Nucleus accumbens (tissue), 56 donors: ENCODE results near the gene IL1RAPL1.
"Not testable (repeated sequence)": the region's sequence is repeated elsewhere in the genome, so short reads cannot be mapped to it uniquely, and the experiment has no call there.

Source experiments
- DNase-seq, 56 donors: peaks; one replicate each; lab custom pipeline; 2025; lab: John Stamatoyannopoulos, UW

The IL1RAPL1 gene

DNA sequence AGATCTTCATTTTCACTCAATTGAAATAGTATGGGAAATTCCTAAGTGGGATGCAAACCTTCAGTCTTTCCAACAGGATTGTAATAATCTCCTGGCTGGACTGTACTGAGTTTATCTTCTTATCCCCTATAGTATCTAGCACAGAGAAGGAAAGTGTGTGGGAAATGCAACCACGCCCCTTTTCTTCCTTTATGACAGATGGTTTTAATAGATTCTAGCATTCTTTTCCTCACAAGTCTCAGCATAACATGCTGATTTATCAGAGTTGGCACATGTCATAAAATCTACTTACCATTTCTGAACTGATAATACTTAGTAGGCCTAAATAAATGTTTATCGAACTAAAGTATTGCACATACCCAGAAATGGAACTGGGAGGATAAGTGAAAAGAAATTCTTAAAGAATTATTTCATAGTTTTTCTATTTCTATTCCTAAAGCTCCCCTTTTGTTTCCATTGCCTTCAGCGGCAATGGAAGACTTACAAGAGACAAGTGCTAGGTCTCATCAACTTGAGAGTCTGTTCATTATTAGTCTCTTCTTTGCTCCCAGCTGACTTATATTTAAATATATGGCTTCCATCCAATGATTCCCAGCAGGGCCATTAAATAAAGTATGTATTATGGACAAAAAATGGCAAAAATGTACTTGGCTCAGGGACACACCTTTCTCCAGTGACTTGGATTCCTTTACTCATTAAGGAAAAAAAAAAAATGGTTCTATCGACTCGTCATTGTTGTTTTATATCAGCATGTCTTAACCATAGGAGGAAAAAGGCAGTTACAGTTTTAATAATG, 484.5 kb downstream of the IL1RAPL1 start:
- no peak for DNase-seq

DNA sequence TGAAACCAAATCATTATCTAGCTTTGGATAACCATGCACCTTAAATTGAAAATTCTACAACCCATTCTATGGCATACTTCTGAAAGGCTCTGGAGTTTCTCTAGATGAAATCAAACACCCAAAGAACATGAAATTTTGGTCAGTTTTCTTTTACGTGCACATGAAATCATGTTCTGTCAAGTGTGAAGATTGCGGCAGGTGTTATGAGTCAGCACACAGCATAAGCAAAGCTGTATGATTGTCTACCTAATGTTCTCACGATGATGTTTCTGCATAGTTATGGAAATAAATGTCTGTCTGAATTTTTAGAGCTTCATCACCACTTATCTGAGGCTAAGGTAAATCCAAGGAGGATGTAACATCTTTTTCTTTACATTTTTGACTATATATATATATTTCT, 495.3 kb downstream of the IL1RAPL1 start:
- DNase-seq, result no peak

DNA sequence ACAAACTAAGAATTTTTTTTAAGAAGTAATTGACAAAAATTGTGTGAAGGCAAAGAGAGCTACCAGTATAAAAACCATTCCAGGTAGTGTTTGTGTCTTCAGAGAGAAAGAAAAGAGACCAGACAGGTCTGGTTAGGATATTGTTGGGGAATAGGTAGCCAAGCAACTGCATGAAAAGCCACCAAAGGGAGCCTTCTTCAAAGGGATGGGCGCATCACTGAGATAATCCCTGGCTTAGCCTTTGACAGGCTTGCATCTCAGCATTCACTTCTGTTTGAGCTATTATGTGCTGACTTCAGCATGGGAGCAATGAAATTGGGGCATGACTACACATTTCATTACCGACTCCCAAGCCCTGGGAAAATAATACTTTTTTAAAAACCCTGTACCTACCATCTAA, 496.6 kb downstream of the IL1RAPL1 start:
- DNase-seq, result peak in 1 of 56 donors; percentile 0

DNA sequence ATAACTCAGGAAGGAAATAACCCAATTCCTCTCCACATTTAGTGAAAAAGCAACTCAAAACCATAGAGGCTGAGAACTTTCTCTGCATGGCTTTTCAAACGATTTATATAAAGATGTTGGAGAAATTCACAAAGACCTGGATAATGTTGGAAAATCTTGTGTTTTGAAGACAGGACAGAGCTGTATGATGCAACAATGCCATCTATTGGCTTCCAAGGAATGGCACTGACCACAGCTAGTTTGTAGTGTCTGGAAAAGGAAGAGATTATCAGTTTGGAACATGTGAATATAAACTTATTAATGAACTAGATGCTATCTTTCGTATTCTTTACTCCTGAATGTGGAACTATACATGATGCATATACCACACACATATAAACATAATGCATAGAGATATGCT, 503.6 kb downstream of the IL1RAPL1 start:
- peak in 7 of 56 donors; percentile 0 to 20 (median 4) for DNase-seq

DNA sequence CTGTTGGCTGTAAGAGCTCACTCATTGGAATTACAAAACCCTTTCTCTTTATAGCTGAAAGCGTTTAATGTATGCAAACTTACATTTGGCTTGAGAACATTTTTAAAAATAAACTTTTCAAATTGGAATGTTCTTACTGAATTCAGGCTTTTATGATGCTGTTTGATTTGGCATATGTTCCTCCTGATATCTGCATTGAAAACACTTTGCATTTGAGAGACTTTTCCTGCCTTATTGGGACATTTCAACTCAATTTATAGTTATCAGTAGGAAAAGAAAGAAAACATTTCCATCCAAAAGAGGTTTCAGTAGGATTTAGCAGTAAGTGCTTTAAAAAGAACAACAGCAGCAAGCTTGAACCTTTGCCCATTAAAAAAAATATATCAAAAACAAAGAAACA, 520.0 kb downstream of the IL1RAPL1 start:
- no peak for DNase-seq

DNA sequence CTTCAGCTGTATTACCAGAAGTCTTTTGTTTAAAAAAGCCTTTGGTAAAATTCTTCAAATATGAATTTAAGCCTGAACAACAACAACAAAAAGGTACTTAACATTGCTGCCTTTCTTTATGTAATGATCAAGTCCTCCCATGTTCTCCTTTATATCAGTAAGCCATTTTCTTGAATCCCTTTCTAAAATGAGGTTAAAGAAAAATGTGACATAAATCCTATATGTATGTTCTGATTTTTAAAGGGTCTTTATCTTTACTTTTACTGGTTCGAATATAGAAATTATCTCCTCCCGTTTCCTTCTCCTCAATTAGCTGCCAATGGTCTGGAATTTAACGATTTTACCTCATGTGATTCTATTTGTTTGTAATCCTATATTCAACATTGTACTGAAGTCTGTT, 522.8 kb downstream of the IL1RAPL1 start:
- DNase-seq, result no peak

DNA sequence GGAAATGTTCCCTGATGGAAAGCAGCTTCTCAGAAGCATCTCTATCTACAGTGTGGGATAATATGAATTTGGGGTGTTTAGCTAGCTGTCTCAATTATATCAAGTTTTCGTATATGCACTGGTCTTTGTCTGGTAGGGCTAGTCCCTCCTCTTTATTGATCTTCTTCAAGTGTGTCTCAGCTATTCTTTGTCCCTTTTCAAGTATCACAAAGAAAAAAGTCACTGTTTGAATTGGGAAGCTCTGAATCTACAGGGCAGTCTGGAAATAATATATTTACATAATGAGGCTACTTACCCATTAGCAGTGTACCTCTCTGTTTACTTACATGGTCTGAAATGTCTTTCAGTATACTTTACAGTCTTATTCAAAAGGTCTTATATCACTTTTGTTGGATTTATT, 526.0 kb downstream of the IL1RAPL1 start:
- no peak for DNase-seq

DNA sequence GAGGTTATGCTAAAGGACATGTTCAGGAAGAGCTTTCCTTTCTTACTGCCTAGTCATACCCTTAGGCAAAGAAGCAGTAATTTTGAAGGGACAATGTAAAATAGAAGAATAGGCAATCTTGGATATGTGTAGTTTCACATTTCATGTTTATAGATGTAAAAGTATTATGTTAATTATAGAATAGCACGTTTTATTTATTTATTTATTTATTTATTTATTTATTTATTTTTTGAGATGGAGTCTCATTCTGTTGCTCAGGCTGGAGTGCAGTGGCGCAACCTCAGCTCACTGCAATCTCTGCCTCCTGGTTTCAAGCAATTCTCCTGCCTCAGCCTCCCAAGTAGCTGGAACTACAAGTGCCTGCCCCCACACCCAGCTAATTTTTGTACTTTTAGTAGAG, 535.6 kb downstream of the IL1RAPL1 start:
- DNase-seq, result not testable (repeated sequence)

DNA sequence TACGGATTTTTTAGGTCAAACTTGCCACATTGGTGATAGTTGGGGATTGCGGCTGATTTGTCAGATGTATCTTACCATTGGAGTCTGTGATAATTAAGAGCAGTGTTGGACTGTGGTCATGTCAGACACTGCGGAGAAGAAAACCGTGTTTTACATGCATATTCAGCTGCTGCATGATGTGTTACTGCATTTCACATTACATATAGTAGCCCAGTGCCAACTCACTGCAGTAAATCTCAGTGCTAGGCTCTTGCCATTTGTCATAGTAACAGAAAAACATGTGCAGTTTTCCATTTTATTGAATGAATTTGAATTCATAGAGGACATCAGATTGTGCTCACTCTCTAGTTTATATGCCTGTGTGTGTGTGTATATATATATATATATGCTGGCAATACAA, 543.7 kb downstream of the IL1RAPL1 start:
- DNase-seq, result no peak

DNA sequence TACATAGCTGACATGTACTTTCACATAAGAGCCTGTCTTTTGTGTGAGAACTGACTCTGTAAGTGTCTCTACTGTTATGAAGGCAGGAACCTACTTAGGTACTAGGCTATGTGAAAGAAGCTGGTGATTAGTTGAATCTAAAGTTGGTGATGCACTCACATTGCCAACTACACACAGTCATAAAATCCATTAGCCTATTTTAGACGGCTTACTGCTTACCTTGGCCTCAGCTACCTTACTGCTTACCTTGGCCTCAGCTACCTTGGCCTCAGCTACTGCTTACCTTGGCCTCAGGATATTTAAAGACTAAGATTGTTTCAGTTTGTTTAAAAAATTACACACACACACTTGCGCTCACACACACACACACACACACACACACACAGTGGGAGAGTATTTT, 549.7 kb downstream of the IL1RAPL1 start:
- DNase-seq, result no peak

DNA sequence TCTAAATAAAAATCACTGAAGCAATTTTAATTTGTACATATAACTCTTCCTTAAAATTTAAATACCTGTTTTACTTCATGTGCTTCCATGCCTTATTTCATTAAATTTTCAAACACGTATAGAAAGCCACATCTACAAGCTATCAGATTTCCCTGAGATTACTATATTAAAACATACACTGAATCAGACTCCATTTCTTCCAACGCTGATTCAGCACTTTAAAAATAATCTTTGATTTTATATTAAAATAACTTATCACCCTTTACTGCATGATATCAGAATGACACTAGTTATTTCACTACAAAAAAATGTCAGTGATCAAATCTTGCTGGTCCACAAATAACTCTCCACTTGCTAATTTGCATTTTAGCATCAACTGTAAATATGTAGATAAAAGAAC, 550.8 kb downstream of the IL1RAPL1 start:
- no peak for DNase-seq

DNA sequence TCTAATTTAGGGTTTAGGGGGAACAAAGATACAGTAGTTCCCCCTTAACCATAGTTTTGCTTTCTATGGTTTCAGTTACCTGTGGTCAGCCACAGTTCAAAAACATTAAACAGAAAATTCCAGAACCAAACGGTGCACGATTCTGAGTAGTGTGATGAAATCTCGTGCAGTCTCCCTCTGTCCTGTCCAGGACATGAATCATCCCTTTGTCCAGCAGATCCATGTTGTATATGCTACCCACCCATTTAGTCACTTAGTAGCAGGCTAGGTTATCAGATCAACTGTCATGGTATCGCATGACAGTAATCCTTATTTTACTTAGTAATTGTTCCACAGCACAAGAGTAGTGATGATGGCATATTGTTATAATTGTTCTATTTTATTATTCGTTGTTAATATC, 556.1 kb downstream of the IL1RAPL1 start:
- DNase-seq, result no peak

DNA sequence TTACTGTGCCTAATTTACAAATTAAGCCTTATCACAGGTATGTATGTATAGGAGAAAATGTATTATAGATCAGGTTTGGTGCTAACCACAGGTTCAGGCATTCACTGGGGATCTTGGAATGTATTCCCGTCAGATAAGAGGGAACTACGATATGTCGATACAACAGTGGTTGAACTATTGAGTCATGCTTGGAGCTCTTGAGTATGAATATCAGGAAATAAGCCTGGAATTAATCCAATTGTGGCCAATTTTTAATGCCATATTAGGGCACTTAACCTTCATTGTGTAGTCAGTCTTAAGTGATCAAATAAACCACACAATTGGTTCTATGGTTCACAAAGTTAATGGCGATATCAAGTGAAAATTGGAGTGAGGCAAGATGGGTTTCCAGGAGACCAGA, 556.5 kb downstream of the IL1RAPL1 start:
- DNase-seq, result no peak

DNA sequence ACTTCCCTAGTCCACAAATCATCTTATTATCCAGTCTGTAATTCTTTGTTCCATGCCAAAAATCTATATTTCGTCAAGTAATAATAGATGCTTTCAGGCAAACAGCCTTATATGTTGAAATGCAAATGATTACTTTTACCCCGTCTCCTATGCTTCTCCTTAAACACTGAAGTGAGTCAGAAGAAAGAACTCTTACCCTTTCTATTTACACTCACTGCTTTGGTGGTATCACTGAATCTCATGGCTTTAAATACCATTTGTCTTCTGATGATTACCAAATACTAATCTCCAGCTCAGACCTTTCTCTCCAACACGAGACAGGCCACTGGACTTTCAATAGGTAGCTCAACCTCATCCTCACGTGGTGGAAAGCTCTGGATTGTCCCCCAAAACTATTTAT, 558.1 kb downstream of the IL1RAPL1 start:
- no peak for DNase-seq

DNA sequence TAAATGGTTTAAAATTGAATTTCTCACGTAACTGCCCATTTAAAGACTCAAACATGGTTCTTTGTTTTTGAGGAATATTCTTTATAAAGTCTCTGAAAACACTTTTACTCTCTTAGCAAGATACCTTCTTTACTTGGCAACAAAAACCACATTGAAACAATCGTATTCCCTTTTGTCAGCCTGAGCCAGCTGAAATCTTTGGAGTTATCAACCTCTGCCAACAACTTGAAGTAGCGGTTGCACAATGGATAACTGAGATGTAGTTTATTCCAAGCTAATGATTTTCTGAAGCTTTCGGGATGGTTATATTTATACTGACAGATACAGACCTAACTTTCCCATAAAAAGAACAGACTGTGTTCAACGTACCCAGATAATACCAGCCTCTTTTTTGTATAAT, 561.3 kb downstream of the IL1RAPL1 start:
- no peak for DNase-seq

DNA sequence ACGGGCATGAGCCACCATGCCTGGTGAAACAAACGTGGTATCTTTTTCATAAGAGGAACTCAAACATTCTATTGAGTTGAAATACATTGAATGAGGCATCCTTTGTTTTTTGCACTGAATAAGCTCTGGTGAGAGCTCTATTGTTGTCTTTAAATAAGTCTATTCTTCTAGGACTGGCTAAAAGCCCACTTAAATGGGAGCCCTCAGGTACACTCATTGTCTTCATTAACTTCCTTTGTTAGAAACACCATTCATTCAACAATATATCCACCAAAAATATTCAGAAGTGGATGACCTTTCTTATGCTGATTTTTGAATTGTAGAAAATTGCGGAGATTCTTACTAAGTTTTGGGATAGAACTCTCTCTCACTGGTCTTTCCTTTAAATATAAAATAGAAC, 568.0 kb downstream of the IL1RAPL1 start:
- no peak for DNase-seq

DNA sequence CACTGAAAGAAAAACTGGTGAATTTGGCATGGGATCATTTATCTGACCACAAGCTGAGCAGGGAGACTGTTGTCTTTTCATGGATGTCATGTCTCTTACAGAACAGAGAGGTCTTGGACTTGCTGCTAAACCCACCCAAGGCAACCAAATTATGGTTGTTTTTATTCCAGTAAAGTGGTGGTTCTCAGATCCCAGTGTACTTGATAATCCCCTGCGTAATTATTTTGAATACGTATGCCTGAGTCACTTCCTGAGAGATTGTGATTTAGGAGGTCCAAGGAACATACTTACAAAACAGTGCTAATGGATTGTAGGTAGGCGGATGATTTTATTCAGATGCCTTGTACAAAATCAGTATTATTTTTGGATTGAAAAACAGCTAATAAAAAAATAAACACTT, 585.6 kb downstream of the IL1RAPL1 start:
- DNase-seq, result no peak

DNA sequence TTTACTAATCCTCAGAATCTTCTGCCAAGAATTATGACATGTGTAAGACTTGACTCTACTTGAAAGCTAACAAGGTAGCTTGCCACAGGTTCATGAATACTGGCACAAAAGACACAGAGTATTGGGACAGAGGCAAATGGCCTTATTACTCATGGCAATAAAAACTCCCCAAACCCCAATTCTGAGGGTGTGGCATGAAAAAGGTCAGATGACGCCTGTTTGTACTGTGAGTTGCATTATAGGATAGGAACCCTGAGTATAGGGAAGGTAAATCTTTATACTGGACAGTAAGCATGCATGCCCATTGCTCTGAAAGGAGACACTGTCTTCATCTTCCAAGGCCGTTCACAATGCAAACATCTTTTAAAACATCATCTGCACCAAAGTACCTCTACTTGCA, 600.0 kb downstream of the IL1RAPL1 start:
- DNase-seq, result no peak

DNA sequence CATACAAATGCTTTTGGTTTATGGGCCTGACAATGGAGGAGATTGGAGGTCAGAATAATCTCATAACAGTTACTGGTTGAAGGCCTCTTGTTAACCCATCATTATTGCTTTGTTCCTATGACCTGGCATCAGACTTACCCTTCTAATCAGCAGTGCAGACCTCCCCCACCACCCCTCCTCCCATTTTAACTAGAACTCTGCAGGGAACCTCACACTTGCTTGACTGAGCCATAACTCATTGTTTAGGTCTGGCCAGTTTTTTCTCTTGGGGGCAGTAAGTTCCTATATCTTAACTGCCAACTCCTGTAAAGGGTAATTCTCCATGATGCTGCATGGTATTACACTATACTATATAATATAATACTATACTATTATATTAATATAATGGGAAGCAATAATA, 609.3 kb downstream of the IL1RAPL1 start:
- DNase-seq, result no peak

DNA sequence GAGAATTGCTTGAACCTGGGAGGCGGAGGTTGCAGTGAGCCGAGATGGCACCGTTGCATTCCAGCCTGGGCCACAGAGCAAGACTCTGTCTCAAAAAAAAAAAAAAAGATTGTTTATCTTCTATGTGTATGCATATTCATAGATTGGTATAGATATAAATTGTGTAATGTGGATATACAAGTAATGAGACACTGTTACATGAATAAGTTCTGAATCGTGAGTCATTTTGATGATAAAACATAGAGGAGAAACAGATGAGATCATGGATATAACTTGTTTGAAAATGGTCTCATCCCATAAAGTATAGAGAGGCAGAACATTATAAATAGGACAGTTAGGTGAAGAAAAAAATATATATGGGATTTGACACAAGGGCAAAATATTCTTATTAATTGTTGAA, 628.0 kb downstream of the IL1RAPL1 start:
- no peak for DNase-seq

DNA sequence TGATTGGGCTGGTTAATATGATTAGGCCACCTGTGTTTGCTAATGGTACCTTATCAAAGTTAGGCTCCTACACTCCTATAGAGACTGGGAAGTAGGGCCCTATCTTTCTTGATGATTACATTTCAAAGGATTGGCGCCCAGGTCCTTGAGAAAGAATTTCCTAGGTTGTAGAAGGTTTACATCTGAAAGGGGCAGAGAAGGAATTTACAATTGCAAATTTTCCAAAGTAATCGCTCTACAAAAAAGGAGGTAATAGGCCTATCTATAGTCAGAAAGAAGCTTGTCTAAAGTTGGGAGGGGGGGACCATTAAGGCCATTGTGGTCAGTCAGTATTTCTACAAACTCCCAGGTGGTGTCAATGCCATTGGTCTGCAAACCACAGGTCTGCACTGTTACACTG, 638.4 kb downstream of the IL1RAPL1 start:
- DNase-seq, result no peak

DNA sequence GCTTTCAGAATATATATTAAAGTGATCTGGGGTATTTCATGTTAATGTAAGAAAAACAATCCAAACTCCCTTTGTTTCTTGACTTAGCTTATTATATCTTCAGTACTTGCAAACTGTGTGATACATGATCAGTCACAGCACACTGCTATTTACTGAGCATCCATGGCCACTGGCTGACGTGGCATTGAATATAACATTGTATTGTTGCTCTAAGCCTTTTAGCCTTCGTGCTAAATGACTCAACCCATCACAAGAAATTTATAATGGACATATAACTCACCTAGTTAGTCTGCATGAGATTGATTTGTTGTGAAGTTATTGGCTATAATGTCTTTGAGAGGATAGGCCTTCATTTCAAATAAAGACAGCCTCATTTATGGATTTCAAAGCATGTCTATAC, 642.6 kb downstream of the IL1RAPL1 start:
- DNase-seq, result peak in 1 of 56 donors; percentile 30

DNA sequence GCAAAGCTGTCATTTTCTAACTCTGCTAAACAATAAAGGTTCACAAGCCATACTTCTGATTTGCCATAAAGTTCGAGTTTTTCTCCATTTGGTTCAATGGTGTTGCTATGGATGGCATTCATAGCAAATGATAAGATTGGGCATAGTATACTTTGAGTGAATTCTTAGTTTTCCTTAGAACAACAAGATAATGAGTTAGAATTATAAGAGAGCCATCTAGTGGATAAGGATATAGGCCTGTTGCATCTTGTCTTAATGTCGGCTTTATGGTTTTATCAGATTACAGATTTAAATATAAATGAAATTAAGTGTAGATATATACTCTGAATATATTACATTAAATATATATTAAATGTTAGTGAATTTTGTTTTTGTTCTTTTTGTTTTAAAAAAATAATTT, 644.6 kb downstream of the IL1RAPL1 start:
- no peak for DNase-seq
